GM12891 (cell line): Measurements from ENCODE around the gene ARHGAP35.
"Not testable (repeated sequence)": the region's sequence is repeated elsewhere in the genome, so short reads cannot be mapped to it uniquely, and the experiment has no call there.

Source experiments
- POLR2A ChIP-seq: IDR thresholded peaks from 2 replicates; pipeline ENCODE4 v1.6.1; 2011; ENCODE audit warnings: low read depth, low read length, control low read depth
- POLR2AphosphoS5 ChIP-seq: IDR thresholded peaks from 2 replicates; pipeline ENCODE4 v1.6.1; 2011; ENCODE audit warnings: low read depth, low read length, control low read depth
- SPI1 ChIP-seq: IDR thresholded peaks from 2 replicates; pipeline ENCODE4 v1.6.1; 2011; ENCODE audit warnings: low read depth, low read length, control low read depth
- TAF1 ChIP-seq: IDR thresholded peaks from 2 replicates; pipeline ENCODE4 v1.6.1; 2011; ENCODE audit warnings: low read depth, low read length, control low read depth

DNA sequence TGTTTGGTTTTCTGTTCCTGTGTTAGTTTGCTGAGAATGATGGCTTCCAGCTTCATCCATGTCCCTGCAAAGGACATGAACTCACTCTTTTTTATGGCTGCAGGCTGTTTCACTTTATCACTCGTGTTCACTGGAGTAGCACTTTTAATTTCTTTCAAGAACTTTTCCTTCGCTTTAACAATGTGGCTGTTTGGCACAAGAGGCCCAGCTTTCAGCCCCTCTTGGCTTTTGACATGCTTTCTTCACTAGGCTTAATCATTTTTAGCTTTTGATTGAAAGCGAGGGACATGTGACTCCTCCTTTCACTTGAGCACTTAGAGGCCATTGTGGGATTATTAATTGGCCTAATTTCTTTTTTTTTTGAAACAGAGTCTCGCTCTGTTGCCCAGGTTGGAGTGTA is 22.0 kb downstream of the ARHGAP35 start:
- TF ChIP-seq TAF1, POLR2A, SPI1, POLR2AphosphoS5: not testable (repeated sequence)
